ENCODE results near the gene DEFB114.

DEFB114 gene

GRCh38 chr6:49969605-49970004, 5.6 kb upstream of the DEFB114 start, which contains the start of gene DEFB113:
Gene DEFB113, minus strand, starts transcription at chr6:49969625. Its CDS starts 0 bp downstream, at chr6:49969625.
- no peak for DNase-seq (ENCODE audit: low read depth in 1 of 2, low spot score in 1 of 2)
- H3K4me3 ChIP-seq (replicated peaks; ENCODE audit: insufficient read depth, low read length), result no peak within 1 kb of the TSS
- no peak within 1 kb of the TSS for H3K27ac ChIP-seq (replicated peaks)
- no peak for TF ChIP-seq REST (IDR thresholded peaks at IDR 0.05; ENCODE audit: insufficient replicate concordance, low read depth)
- TF ChIP-seq GABPA (IDR thresholded peaks at IDR 0.05; ENCODE audit: low read depth), result no peak
- TF ChIP-seq POLR2AphosphoS5 (IDR thresholded peaks at IDR 0.05; ENCODE audit: low read depth), result no peak
- no peak for TF ChIP-seq SPI1 (IDR thresholded peaks at IDR 0.05; ENCODE audit: borderline replicate concordance, low read depth)
- TF ChIP-seq CTCF (IDR thresholded peaks at IDR 0.05; ENCODE audit: insufficient read depth, low read length), result no peak
- H3K27me3 ChIP-seq (ENCODE audit: insufficient read depth, poor library complexity, severe bottlenecking), result no peaks in the 10 kb centered on the region

GRCh38 chr6:49966823-49967222, 2.9 kb upstream of the DEFB114 start:
- no peak overlapping the region for H3K4me3 ChIP-seq (replicated peaks; ENCODE audit: insufficient read depth, low read length)
- no peak for DNase-seq (ENCODE audit: low read depth in 1 of 2, low spot score in 1 of 2)
- H3K27ac ChIP-seq (replicated peaks), result no peak overlapping the region
- H3K27me3 ChIP-seq (ENCODE audit: insufficient read depth, poor library complexity, severe bottlenecking), result no peaks in the 10 kb centered on the region
- TF ChIP-seq GABPA (IDR thresholded peaks at IDR 0.05; ENCODE audit: low read depth) (no peak), REST (IDR thresholded peaks at IDR 0.05; ENCODE audit: insufficient replicate concordance, low read depth) (no peak), POLR2AphosphoS5 (IDR thresholded peaks at IDR 0.05; ENCODE audit: low read depth) (no peak), SPI1 (IDR thresholded peaks at IDR 0.05; ENCODE audit: borderline replicate concordance, low read depth) (no peak), CTCF (IDR thresholded peaks at IDR 0.05; ENCODE audit: insufficient read depth, low read length) (no peak)

- H3K4me3 ChIP-seq (replicated peaks; ENCODE audit: insufficient read depth, low read length), result no peak overlapping the region
- DNase-seq (ENCODE audit: low read depth in 1 of 2, low spot score in 1 of 2), result no peak
- TF ChIP-seq SPI1 (IDR thresholded peaks at IDR 0.05; ENCODE audit: borderline replicate concordance, low read depth), result no peak
- TF ChIP-seq POLR2AphosphoS5 (IDR thresholded peaks at IDR 0.05; ENCODE audit: low read depth), result no peak
- no peak for TF ChIP-seq REST (IDR thresholded peaks at IDR 0.05; ENCODE audit: insufficient replicate concordance, low read depth)
- no peak for TF ChIP-seq GABPA (IDR thresholded peaks at IDR 0.05; ENCODE audit: low read depth)
- H3K27me3 ChIP-seq (ENCODE audit: insufficient read depth, poor library complexity, severe bottlenecking), result no peaks in the 10 kb centered on the region
- H3K27ac ChIP-seq (replicated peaks), result no peak overlapping the region
Observed at GRCh38 chr6:49966334-49966733, 2.4 kb upstream of the DEFB114 start.

Measured in HL-60 (cell line).